SK-N-SH (cell line): ENCODE data around the gene BRINP1. TPM values are rescaled to one million over a fixed set of nuclear protein-coding genes. Genes with fewer than 3 reads are reported as not detected.

Experiments
- CTCF ChIA-PET: fragments of 300-600, 350-600 bp; formaldehyde crosslinking; extraction: SDS; loops from one replicate; lab custom pipeline; 2021; lab: Yijun Ruan, JAX
- POLR2A ChIA-PET: fragments of 350-600 bp; sonication (Branson Sonifier 250); formaldehyde crosslinking; extraction: SDS; loops from one replicate; lab custom pipeline; 2020; ENCODE audit warnings: antibody characterized with exemption, inconsistent platforms; lab: Yijun Ruan, JAX
- DNase-seq: peaks from one replicate; pipeline ENCODE4 v3.0.0; 2012
- H2AFZ ChIP-seq: fragments of 200-600 bp; sonication (generic); 2 replicates; pipeline ENCODE4 v1.8.1; 2016; ENCODE audit warnings: antibody characterized with exemption, mild to moderate bottlenecking, low read depth
- H3F3A ChIP-seq: fragments of 200-600 bp; sonication (generic); replicated peaks from 2 replicates; pipeline ENCODE3; 2016; ENCODE audit warnings: antibody characterized with exemption, mild to moderate bottlenecking; ENCODE audit not compliant: insufficient read depth
- H3K27ac ChIP-seq, 2 experiments: fragments of 200-500 bp in 1 of 2; fragments of 200-600 bp in 1 of 2; sonication (Bioruptor generic) in 1 of 2; sonication (generic), shearing (Covaris generic) in 1 of 2; 2 replicates each; pipeline versions ENCODE4 v1.5.1 to v1.6.1; 2014 to 2016; ENCODE audit warnings: low read depth in 2 of 2, inconsistent platforms in 1 of 2, low read length in 1 of 2, mild to moderate bottlenecking in 1 of 2, mixed read lengths in 1 of 2
- H3K27me3 ChIP-seq: fragments of 200-600 bp; sonication (generic), shearing (Covaris generic); 2 replicates; pipeline ENCODE4 v1.6.1; 2016; ENCODE audit warnings: mixed run types; ENCODE audit not compliant: insufficient read depth
- H3K36me3 ChIP-seq, 2 experiments: fragments of 200-500 bp in 1 of 2; fragments of 200-600 bp in 1 of 2; sonication (Bioruptor generic) in 1 of 2; sonication (generic) in 1 of 2; replicated peaks in 1 of 2; 2 replicates each; pipeline versions ENCODE3 to v1.5.1; 2014 to 2016; ENCODE audit warnings: low read length in 1 of 2, mild to moderate bottlenecking in 1 of 2; ENCODE audit not compliant: insufficient read depth in 2 of 2, control insufficient read depth in 1 of 2
- H3K4me1 ChIP-seq, 2 experiments: fragments of 200-500 bp in 1 of 2; fragments of 200-600 bp in 1 of 2; sonication (Bioruptor generic) in 1 of 2; sonication (generic), shearing (Covaris generic) in 1 of 2; 2 replicates each; pipeline versions ENCODE4 v1.5.1 to v1.6.1; 2014 to 2016; ENCODE audit warnings: low read depth in 1 of 2, low read length in 1 of 2, mixed run types in 1 of 2; ENCODE audit not compliant: insufficient read depth in 2 of 2, control insufficient read depth in 1 of 2
- H3K4me2 ChIP-seq: fragments of 200-600 bp; sonication (generic), shearing (Covaris generic); 2 replicates; pipeline ENCODE4 v1.6.1; 2017; ENCODE audit warnings: mixed run types
- H3K4me3 ChIP-seq, 2 experiments: fragments of 200-500 bp in 1 of 2; fragments of 200-600 bp in 1 of 2; sonication (Bioruptor generic) in 1 of 2; sonication (generic), shearing (Covaris generic) in 1 of 2; 2 replicates each; pipeline versions ENCODE4 v1.5.1 to v1.8.1; 2014 to 2016; ENCODE audit warnings: low read depth in 2 of 2, inconsistent platforms in 1 of 2, low read length in 1 of 2, mild to moderate bottlenecking in 1 of 2, mixed read lengths in 1 of 2, moderate library complexity in 1 of 2
- H3K79me2 ChIP-seq: fragments of 200-600 bp; sonication (generic); 2 replicates; pipeline ENCODE4 v1.8.1; 2017; ENCODE audit warnings: mild to moderate bottlenecking; ENCODE audit not compliant: insufficient read depth
- H3K9ac ChIP-seq: fragments of 200-600 bp; sonication (generic); 2 replicates; pipeline ENCODE4 v1.6.1; 2017; ENCODE audit warnings: mixed run types
- H3K9me2 ChIP-seq: fragments of 200-600 bp; sonication (generic); 2 replicates; pipeline ENCODE4 v1.6.1; 2017; ENCODE audit warnings: mixed run types
- H3K9me3 ChIP-seq: fragments of 200-600 bp; sonication (generic); 2 replicates; pipeline ENCODE4 v1.6.1; 2017; ENCODE audit warnings: mixed run types, mild to moderate bottlenecking, moderate library complexity
- H4K20me1 ChIP-seq: fragments of 200-600 bp; sonication (generic); 2 replicates; pipeline ENCODE4 v1.6.1; 2017; ENCODE audit warnings: mild to moderate bottlenecking, mixed run types; ENCODE audit not compliant: insufficient read depth
- ELF1 ChIP-seq: IDR thresholded peaks from 2 replicates; pipeline ENCODE4 v1.4.0; 2012
- FOSL2 ChIP-seq: IDR thresholded peaks from 2 replicates; pipeline ENCODE4 v1.4.0; 2012; ENCODE audit warnings: low read depth, mild to moderate bottlenecking, moderate library complexity, borderline replicate concordance
- FOXJ3 ChIP-seq: sonication (generic); formaldehyde crosslinking; IDR thresholded peaks from 2 replicates; pipeline ENCODE4 v1.5.1; 2020; ENCODE audit warnings: mild to moderate bottlenecking, missing genetic modification reagents
- FOXM1 ChIP-seq: IDR thresholded peaks from 2 replicates; pipeline ENCODE4 v1.4.0; 2012; ENCODE audit warnings: low read depth, mild to moderate bottlenecking
- NFIC ChIP-seq: IDR thresholded peaks from 2 replicates; pipeline ENCODE4 v1.4.0; 2012; ENCODE audit warnings: borderline replicate concordance
- PBX3 ChIP-seq: IDR thresholded peaks from 2 replicates; pipeline ENCODE4; 2012
- POLR2AphosphoS5 ChIP-seq: IDR thresholded peaks from 2 replicates; pipeline ENCODE4 v1.6.1; 2012; ENCODE audit warnings: low read depth, low read length
- RAD21 ChIP-seq: IDR thresholded peaks from 2 replicates; pipeline ENCODE4 v1.6.1; 2012; ENCODE audit warnings: mild to moderate bottlenecking, low read length
- REST ChIP-seq: IDR thresholded peaks from 2 replicates; pipeline ENCODE4 v1.6.1; 2012; ENCODE audit warnings: mild to moderate bottlenecking, low read depth, low read length, moderate library complexity
- RXRA ChIP-seq: IDR thresholded peaks from 2 replicates; pipeline ENCODE4 v1.4.0; 2012; ENCODE audit warnings: low read depth, mild to moderate bottlenecking, borderline replicate concordance
- SIN3A ChIP-seq: IDR thresholded peaks from 2 replicates; pipeline ENCODE4 v1.6.1; 2012; ENCODE audit warnings: low read depth, mild to moderate bottlenecking, low read length, moderate library complexity, borderline replicate concordance
- TAF1 ChIP-seq: IDR thresholded peaks from 2 replicates; pipeline ENCODE4 v1.6.1; 2012; ENCODE audit warnings: low read depth, mild to moderate bottlenecking, low read length, moderate library complexity, borderline replicate concordance
- TCF12 ChIP-seq: IDR thresholded peaks from 2 replicates; pipeline ENCODE4 v1.4.0; 2012
- YY1 ChIP-seq: IDR thresholded peaks from 2 replicates; pipeline ENCODE4 v1.4.0; 2012; ENCODE audit warnings: low read depth, mild to moderate bottlenecking
- WGBS: methylation state at CpG from one replicate; pipeline ENCODE4 v1.1.6; 2017; ENCODE audit warnings: low lambda C conversion rate; 5-methylcytosine and 5-hydroxymethylcytosine counted together
- polyA plus RNA-seq, 3 experiments: library from polyadenylated mRNA; depleted of rRNA; stranded (reverse); fragments of >200 nt; gene quantifications; 2 replicates each; pipeline ENCODE4 v1.2.3, GENCODE V29; 2012
- TF ChIP-seq, protein P1 (sequence below): fragments of 150-350 bp; IDR thresholded peaks from 2 replicates; pipeline ENCODE4 v1.6.1; 2016; ENCODE audit warnings: mild to moderate bottlenecking, low read depth, low read length
- TF ChIP-seq, protein P2 (sequence below): fragments of 150-350 bp; IDR thresholded peaks from 2 replicates; pipeline ENCODE4 v1.6.1; 2017; ENCODE audit warnings: antibody characterized with exemption, low read length, low read depth, borderline replicate concordance
- TF ChIP-seq, protein P3 (sequence below): IDR thresholded peaks from 2 replicates; pipeline ENCODE4 v1.4.0; 2012; ENCODE audit warnings: low read depth

Gene BRINP1
- polyA plus RNA-seq, 1 of the 3 experiments (the other 2 are of a cell fraction): 0.41 TPM

DNA sequence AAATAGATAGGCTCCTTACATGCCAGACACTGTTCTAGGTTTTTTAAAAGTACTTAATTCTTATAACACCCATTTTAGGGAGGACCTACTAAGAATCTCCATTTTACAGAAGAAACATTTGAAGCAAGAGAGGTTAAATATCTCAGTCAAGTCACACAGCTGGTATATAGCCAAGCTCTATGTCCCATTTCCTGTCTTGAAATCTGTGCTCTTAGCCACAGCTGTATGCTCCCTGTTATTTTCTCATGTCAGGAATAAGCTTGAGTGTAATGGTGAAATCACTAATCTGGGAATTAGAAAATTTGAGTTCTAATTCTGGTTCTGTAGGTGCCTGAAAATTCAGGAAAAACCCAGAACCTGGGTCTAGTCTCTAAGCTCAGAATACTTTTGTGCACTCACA, 208.7 kb downstream of the BRINP1 start (continued):
- TF ChIP-seq REST: no peak

DNA sequence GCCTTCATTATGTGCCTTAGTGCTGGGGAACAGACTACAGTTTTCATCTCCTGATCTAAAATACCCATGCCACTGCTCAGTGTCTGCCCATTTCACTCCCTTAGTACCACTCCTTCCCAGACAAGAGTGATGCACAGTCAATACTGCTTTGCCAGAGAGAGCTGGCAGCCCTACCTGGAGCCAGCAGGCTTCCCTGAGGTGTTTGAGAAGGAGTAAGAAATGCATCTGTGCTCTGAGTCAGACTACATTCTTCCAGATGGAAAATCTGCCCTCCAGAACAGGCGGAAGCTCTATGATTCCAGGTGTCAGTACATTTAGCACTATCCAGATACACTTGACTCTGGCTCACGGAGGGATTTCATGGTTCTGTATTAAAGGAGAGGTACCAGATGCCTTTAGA, 209.8 kb downstream of the BRINP1 start:
- H3K4me2 ChIP-seq: no peak overlapping the region
- no peaks in the 10 kb centered on the region for H3K9me3 ChIP-seq
- ChIA-PET CTCF (no interaction called here), POLR2A (no interaction called here)
- no peak overlapping the region for H3K27ac ChIP-seq
- no peaks in the 10 kb centered on the region for H4K20me1 ChIP-seq
- H3K9ac ChIP-seq: no peak overlapping the region
- WGBS: 38% methylated on average over 2 of the region's 2 CpGs
- TF ChIP-seq FOXM1 (no peak), ELF1 (no peak), RAD21 (no peak), NFIC (no peak), FOSL2 (no peak), TAF1 (no peak), TCF12 (no peak), SIN3A (no peak), REST (no peak), RXRA (no peak), FOXJ3 (CRISPR knock-in tag) (no peak), PBX3 (no peak), YY1 (no peak), POLR2AphosphoS5 (no peak)
- TF ChIP-seq, protein P1, sequence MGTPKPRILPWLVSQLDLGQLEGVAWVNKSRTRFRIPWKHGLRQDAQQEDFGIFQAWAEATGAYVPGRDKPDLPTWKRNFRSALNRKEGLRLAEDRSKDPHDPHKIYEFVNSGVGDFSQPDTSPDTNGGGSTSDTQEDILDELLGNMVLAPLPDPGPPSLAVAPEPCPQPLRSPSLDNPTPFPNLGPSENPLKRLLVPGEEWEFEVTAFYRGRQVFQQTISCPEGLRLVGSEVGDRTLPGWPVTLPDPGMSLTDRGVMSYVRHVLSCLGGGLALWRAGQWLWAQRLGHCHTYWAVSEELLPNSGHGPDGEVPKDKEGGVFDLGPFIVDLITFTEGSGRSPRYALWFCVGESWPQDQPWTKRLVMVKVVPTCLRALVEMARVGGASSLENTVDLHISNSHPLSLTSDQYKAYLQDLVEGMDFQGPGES: no peak
- TF ChIP-seq, protein P2, sequence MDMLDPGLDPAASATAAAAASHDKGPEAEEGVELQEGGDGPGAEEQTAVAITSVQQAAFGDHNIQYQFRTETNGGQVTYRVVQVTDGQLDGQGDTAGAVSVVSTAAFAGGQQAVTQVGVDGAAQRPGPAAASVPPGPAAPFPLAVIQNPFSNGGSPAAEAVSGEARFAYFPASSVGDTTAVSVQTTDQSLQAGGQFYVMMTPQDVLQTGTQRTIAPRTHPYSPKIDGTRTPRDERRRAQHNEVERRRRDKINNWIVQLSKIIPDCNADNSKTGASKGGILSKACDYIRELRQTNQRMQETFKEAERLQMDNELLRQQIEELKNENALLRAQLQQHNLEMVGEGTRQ: no peak
- TF ChIP-seq, protein P3, sequence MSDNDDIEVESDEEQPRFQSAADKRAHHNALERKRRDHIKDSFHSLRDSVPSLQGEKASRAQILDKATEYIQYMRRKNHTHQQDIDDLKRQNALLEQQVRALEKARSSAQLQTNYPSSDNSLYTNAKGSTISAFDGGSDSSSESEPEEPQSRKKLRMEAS: no peak
- no peak overlapping the region for H3K4me3 ChIP-seq
- no peak overlapping the region for H2AFZ ChIP-seq
- H3K27me3 ChIP-seq: no peaks in the 10 kb centered on the region
- no peaks in the 10 kb centered on the region for H3F3A ChIP-seq
- no peaks in the 10 kb centered on the region for H3K4me1 ChIP-seq
- no peak for DNase-seq
- H3K79me2 ChIP-seq: no peaks in the 10 kb centered on the region
- H3K36me3 ChIP-seq: no peaks in the 10 kb centered on the region
- no peaks in the 10 kb centered on the region for H3K9me2 ChIP-seq
